Ovary (tissue), 9 donors: ENCODE measurements around the gene S1PR1. TPM values are rescaled to one million over a fixed set of nuclear protein-coding genes. Genes with fewer than 3 reads are reported as not detected.

Experiments used
- DNase-seq, 5 donors: peaks; one replicate each; pipeline ENCODE4 v3.0.0-alpha.2; 2019 to 2020
- H3K27ac ChIP-seq, 2 donors: fragments of 200-600 bp; one replicate each; pipeline versions ENCODE4 v1.5.1 to v1.8.0; 2019 to 2022
- H3K27me3 ChIP-seq: fragments of 200-600 bp; one replicate; pipeline ENCODE4 v1.8.0; 2022
- H3K36me3 ChIP-seq: fragments of 200-600 bp; sonication (generic); one replicate; pipeline ENCODE4 v1.5.1; 2019
- H3K4me1 ChIP-seq: one replicate; pipeline ENCODE4 v1.8.1; 2013; ENCODE audit warnings: mild to moderate bottlenecking, moderate library complexity; ENCODE audit not compliant: insufficient read depth
- H3K4me3 ChIP-seq: fragments of 200-600 bp; sonication (generic); one replicate; pipeline ENCODE4 v1.5.1; 2017
- H3K9me3 ChIP-seq, 2 donors: fragments of 200-600 bp in 1 of 2; sonication (generic) in 1 of 2; one replicate each; pipeline versions ENCODE4 v1.5.1 to v1.8.1; 2013 to 2019; ENCODE audit warnings: mild to moderate bottlenecking in 1 of 2, moderate library complexity in 1 of 2
- EP300 ChIP-seq: sonication (generic); formaldehyde crosslinking; IDR thresholded peaks from one replicate; pipeline ENCODE4 v1.6.1; 2017; ENCODE audit warnings: antibody characterized with exemption
- POLR2A ChIP-seq: fragments of 450-650 bp; IDR thresholded peaks from one replicate; pipeline ENCODE4 v1.6.1; 2017; ENCODE audit warnings: antibody characterized with exemption, mild to moderate bottlenecking, moderate library complexity
- WGBS, 3 donors: extraction: QIAGEN DNeasy Blood & Tissue Kit in 1 of 3; methylation state at CpG; one replicate each; pipeline versions ENCODE4 v1.1.5 to v1.1.7; 2013 to 2017; 5-methylcytosine and 5-hydroxymethylcytosine counted together
- intact Hi-C, 4 donors: fragments of 100-400 bp; cut with DNase I; formaldehyde crosslinking; loops; one replicate each; pipeline versions ENCODE4 v1.11.0 to v1.15.1; 2022 to 2023
- polyA plus RNA-seq, 2 donors: library from polyadenylated mRNA; stranded (reverse); fragments of 200-250 nt in 1 of 2; fragments of 350-450 nt in 1 of 2; fragmentation: Illumina TruSeq in 1 of 2; extraction: RNeasy Lipid Tissue Mini Kit (QIAGEN cat#74804) in 1 of 2; gene quantifications; one replicate each; pipeline ENCODE4 v1.2.3, GENCODE V29; 2013 to 2014
- total RNA-seq, 7 donors: library from RNA; depleted of rRNA in 2 of 7; stranded (reverse); fragments of >200 nt in 2 of 7; fragmentation: NEBNext Ultra II Directional in 3 of 7; extraction: Animal tissue kit (Norgen Biotek cat#: 25700) in 3 of 7; gene quantifications; one replicate each; pipeline versions ENCODE4 v1.1.0 to v1.2.4, GENCODE V29; 2016 to 2023
- TF ChIP-seq, protein P1 (sequence below), 3 donors: fragments of 450-650 bp in 2 of 3; fragments of 200-600 bp in 1 of 3; IDR thresholded peaks; one replicate each; pipeline versions ENCODE4 v1.5.1 to v1.8.0; 2016 to 2022; ENCODE audit warnings: antibody characterized with exemption in 3 of 3, mild to moderate bottlenecking in 1 of 3
- donor health status: DM: no; HTN: no; CAD: no; lungs with moderate emphysema.
- donor health status: DM: no; HTN: no; CAD: no.
- donor health status: Bipolar disorder and iron deficiency.
- donor health status: DM: yes; HTN: yes; CAD: no.
- donor health status: DM: no; HTN: no; CAD: no.
- donor health status: DM: yes; HTN: yes; CAD: no.

S1PR1 gene
- total and polyA plus RNA-seq, 9 donors, result 8.0 to 27.8 (median 10.9) TPM

DNA sequence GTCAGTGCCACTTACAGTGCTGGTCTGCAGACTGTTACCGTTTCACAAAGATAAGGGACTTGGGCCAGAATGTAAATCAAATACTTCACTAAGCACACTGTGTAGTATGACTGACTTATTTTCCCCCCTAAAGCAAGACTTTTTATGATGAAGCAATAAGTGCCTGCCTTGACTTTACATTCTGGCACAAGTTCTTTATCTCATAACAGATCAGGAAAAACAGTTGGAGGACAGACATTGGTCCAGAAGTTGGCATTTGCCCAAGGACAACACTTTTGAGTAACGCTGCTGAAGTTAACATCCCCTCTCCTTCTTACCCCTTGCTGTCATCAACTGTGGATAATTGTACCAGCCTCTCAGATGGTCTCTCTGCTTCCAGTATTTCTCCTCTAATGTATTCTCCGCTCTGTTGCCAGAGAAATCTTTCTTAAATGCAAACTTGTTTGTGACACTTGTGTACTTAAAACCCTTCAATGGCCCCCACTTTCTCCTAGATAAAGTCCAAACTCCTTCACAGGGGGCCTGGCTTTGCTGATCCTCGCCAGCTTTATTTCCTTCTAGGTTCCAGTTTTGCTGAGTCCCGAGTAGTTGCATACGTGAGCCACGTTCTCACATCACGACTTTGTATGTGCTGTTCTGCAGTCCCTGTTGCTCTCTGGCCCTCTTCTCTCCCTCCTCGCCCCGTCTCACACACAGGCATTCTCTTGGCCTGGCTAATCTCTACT, 45.7 kb downstream of the S1PR1 start:
- WGBS, 3 donors, result 75 to 79% (median 78%) methylated on average over 10 of the region's 10 CpGs
- H3K27me3 ChIP-seq, result no peaks in the 10 kb centered on the region

DNA sequence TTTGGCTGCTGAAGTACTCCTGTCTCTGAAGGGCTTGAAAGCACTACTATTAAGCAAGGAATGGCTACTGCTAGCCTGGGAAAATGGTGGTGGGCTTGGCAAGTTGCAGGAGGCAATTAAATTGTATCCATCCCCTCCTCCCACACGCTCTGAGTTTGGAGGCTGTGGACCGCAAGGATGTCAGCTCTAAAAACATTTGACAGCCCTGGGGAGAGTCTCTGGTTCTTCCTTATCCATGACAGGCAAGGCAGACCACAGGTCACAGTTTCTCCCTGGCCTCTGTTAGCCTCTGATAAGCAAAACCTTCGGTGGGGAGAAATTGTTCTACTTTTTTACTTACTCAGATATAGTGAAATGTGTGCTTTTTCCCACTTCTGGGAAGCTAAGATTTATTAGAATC, 46.6 kb downstream of the S1PR1 start:
- intact Hi-C loops, result loop anchor here in 1 of 4 donors (10.0 kb wide), 1 partner anchor 359 kb away; no protein-coding TSS in a partner anchor
- DNase-seq, result no peak
- 32 to 47% (median 38%) methylated on average over 3 of the region's 3 CpGs for WGBS, 3 donors
- H3K4me1 ChIP-seq, result no peaks in the 10 kb centered on the region
- H3K27ac ChIP-seq, result no peak overlapping the region
- no peak for TF ChIP-seq POLR2A
- TF ChIP-seq, protein P1, sequence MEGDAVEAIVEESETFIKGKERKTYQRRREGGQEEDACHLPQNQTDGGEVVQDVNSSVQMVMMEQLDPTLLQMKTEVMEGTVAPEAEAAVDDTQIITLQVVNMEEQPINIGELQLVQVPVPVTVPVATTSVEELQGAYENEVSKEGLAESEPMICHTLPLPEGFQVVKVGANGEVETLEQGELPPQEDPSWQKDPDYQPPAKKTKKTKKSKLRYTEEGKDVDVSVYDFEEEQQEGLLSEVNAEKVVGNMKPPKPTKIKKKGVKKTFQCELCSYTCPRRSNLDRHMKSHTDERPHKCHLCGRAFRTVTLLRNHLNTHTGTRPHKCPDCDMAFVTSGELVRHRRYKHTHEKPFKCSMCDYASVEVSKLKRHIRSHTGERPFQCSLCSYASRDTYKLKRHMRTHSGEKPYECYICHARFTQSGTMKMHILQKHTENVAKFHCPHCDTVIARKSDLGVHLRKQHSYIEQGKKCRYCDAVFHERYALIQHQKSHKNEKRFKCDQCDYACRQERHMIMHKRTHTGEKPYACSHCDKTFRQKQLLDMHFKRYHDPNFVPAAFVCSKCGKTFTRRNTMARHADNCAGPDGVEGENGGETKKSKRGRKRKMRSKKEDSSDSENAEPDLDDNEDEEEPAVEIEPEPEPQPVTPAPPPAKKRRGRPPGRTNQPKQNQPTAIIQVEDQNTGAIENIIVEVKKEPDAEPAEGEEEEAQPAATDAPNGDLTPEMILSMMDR (IDR thresholded peaks at IDR 0.05), result no peak
- H3K9me3 ChIP-seq, result no peaks in the 10 kb centered on the region
- H3K36me3 ChIP-seq, result no peaks in the 10 kb centered on the region
- no peak overlapping the region for H3K4me3 ChIP-seq
- H3K27me3 ChIP-seq, result no peaks in the 10 kb centered on the region

More for the DNA sequence above, 45.7 kb downstream of the S1PR1 start:
- no peak for DNase-seq
- TF ChIP-seq, protein P1 (IDR thresholded peaks at IDR 0.05), result no peak
- TF ChIP-seq POLR2A (no peak), EP300 (no peak)
- Histone ChIP-seq H3K4me3 (no peak overlapping the region), H3K9me3 (no peaks in the 10 kb centered on the region), H3K4me1 (no peaks in the 10 kb centered on the region), H3K36me3 (no peaks in the 10 kb centered on the region), H3K27ac (no peak overlapping the region)
- intact Hi-C loops, result loop anchor here in 1 of 4 donors (10.0 kb wide), 1 partner anchor 358 kb away; no protein-coding TSS in a partner anchor

DNA sequence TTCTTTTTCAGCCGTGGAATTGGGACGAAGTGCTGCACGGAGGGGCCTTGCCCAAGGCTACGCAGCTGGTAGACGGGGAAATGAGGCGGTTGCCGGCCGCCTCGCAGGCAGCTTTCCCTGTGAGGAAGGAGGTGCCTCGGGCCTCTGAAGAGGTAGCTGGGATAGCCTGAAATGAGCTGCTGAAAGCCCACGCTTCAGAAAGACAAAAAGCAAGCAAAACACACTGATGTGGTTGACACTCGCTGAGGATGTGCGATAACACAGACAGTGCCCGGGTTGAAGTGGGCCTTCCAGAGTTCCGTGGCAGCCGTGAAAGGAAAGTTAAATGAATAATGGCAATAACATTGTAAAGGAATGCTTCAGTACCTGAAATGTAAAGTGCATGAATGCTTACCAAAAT, 47.2 kb downstream of the S1PR1 start:
- Histone ChIP-seq H3K36me3 (no peaks in the 10 kb centered on the region), H3K27me3 (no peaks in the 10 kb centered on the region), H3K27ac (no peak overlapping the region), H3K4me3 (no peak overlapping the region), H3K9me3 (no peaks in the 10 kb centered on the region), H3K4me1 (no peaks in the 10 kb centered on the region)
- WGBS, 3 donors, result 70 to 73% (median 72%) methylated on average over 16 of the region's 16 CpGs
- DNase-seq, result no peak
- intact Hi-C loops, result loop anchor here in 1 of 4 donors (10.0 kb wide), 1 partner anchor 359 kb away; no protein-coding TSS in a partner anchor
- TF ChIP-seq EP300 (no peak), POLR2A (no peak)
- TF ChIP-seq, protein P1 (IDR thresholded peaks at IDR 0.05), result no peak

DNA sequence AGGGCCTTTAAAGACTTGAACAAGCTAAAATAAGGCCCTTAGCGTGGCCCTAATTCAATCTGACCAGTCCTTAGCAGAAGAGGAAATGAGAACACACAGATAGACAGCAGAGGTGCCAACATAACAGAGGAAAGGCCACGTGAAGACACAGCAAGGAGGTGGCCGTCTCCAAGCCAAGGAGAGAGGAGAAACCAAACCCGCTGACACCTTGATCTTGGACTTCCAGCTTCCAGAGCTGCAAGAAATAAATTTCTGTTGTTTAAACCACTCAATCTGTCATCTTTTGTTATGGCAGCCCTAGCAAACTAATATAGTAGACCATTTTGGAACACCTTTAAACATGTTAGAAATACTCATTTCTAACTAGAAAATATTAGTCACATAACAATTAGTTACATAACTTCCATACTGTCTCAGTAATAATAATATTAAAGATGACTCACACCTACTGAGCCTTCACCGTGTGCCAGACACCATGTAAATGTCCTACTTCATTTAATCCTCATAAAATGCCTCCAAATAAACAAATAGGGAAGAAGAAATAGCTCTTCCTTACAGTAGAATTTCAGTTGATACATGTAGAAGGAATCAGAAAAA, 47.9 kb downstream of the S1PR1 start:
- Histone ChIP-seq H3K27me3 (no peaks in the 10 kb centered on the region), H3K4me1 (no peaks in the 10 kb centered on the region), H3K9me3 (no peaks in the 10 kb centered on the region), H3K27ac (no peak overlapping the region), H3K36me3 (no peaks in the 10 kb centered on the region), H3K4me3 (no peak overlapping the region)
- TF ChIP-seq POLR2A (no peak), EP300 (no peak)
- TF ChIP-seq, protein P1 (IDR thresholded peaks at IDR 0.05), result no peak
- intact Hi-C loops, result loop anchor here in 1 of 4 donors (10.0 kb wide), 1 partner anchor 360 kb away; no protein-coding TSS in a partner anchor
- 92 to 97% (median 95%) methylated on average over 5 of the region's 5 CpGs for WGBS, 3 donors
- DNase-seq, result no peak
